Measurements from ENCODE around the gene UCKL1. TPM values are rescaled to one million over a fixed set of nuclear protein-coding genes. Genes with fewer than 3 reads are reported as not detected.
A peak's percentile ranks its signal among the peaks of the same experiment; 100 is the strongest.
"Not testable (repeated sequence)": the region's sequence is repeated elsewhere in the genome, so short reads cannot be mapped to it uniquely, and the experiment has no call there.

UCKL1 gene
- total RNA-seq, 1 experiment from 2014 or later, result 21.5 TPM

GRCh38 chr20:63974402-63975200, 18.4 kb upstream of the UCKL1 start:
- in situ Hi-C loops (cut with HindIII; ENCODE audit: low pct_unique_long_range_greater_than_20kb, low sequenced_read_pairs), result no loop called here
- no peak for DNase-seq (ENCODE audit: low read depth, low spot score)

GRCh38 chr20:63973636-63974401, 17.6 kb upstream of the UCKL1 start:
- DNase-seq (ENCODE audit: low read depth, low spot score), result peak; percentile 89
- in situ Hi-C loops (cut with HindIII; ENCODE audit: low pct_unique_long_range_greater_than_20kb, low sequenced_read_pairs), result no loop called here

GRCh38 chr20:63973160-63973479, 16.9 kb upstream of the UCKL1 start:
- in situ Hi-C loops (cut with HindIII; ENCODE audit: low pct_unique_long_range_greater_than_20kb, low sequenced_read_pairs), result no loop called here
- no peak for DNase-seq (ENCODE audit: low read depth, low spot score)

DNA sequence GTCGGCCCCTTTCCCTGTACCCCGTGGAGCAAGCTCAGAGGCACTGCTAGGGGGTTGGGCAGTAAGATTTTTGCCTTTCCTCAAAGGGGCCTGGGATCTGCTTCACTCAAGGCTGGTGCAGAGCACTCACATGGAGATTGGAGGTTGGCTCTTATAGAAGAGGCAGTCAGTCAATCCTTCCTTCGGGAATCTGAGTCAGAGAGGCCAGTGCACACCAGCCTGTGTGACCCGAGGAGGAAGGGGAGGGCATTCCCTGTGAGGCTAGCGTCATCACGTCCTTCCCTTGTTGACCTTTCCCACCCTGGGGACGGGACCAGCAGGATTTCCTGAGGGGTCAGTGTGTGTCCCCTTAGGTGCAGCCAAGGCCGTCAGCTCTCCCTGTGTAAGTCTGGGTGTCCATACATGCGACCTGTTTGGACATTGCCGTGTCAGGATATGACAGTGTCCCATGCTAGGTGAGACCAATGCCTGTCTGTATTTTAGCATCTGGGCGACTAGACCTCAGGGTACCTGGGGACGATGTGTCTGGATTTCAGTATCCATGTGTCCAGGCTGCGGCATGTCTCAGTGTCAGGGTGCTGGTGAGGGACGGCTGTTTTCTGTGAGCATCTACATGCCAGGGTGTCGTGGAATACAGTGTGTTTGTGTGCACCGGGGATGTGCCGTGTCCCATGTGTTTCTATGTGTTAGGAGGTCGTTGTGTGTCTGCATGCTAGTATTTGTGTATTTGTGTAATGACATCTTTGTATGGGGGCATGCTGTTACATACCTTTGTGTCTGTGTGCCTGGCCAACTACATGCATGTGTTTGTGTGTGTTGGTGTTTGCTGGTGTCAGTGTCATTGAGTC, 16.3 kb upstream of the UCKL1 start:
- no peak for DNase-seq (ENCODE audit: low read depth, low spot score)
- in situ Hi-C loops (cut with HindIII; ENCODE audit: low pct_unique_long_range_greater_than_20kb, low sequenced_read_pairs), result no loop called here

GRCh38 chr20:63971960-63972311, 15.7 kb upstream of the UCKL1 start:
- DNase-seq (ENCODE audit: low read depth, low spot score); in situ Hi-C loops (cut with HindIII; ENCODE audit: low pct_unique_long_range_greater_than_20kb, low sequenced_read_pairs): not testable (repeated sequence)

- in situ Hi-C loops (cut with HindIII; ENCODE audit: low pct_unique_long_range_greater_than_20kb, low sequenced_read_pairs), result no loop called here
- no peak for DNase-seq (ENCODE audit: low read depth, low spot score)
These were observed 14.7 kb upstream of the UCKL1 start for GRCh38 chr20:63970714-63971431.

GRCh38 chr20:63969838-63970713, 13.9 kb upstream of the UCKL1 start, which contains the start of gene ZNF512B:
Gene ZNF512B (minus strand): TSS chr20:63969930. CDS start chr20:63967950, 1,980 bp downstream.
- peak; percentile 70 for DNase-seq (ENCODE audit: low read depth, low spot score)
- in situ Hi-C loops (cut with HindIII; ENCODE audit: low pct_unique_long_range_greater_than_20kb, low sequenced_read_pairs), result no loop called here

- no peak for DNase-seq (ENCODE audit: low read depth, low spot score)
- in situ Hi-C loops (cut with HindIII; ENCODE audit: low pct_unique_long_range_greater_than_20kb, low sequenced_read_pairs), result no loop called here
These were observed 12.9 kb upstream of the UCKL1 start for GRCh38 chr20:63968928-63969760.

GRCh38 chr20:63968136-63968927, 12.1 kb upstream of the UCKL1 start:
- DNase-seq (ENCODE audit: low read depth, low spot score), result no peak
- in situ Hi-C loops (cut with HindIII; ENCODE audit: low pct_unique_long_range_greater_than_20kb, low sequenced_read_pairs), result no loop called here

DNA sequence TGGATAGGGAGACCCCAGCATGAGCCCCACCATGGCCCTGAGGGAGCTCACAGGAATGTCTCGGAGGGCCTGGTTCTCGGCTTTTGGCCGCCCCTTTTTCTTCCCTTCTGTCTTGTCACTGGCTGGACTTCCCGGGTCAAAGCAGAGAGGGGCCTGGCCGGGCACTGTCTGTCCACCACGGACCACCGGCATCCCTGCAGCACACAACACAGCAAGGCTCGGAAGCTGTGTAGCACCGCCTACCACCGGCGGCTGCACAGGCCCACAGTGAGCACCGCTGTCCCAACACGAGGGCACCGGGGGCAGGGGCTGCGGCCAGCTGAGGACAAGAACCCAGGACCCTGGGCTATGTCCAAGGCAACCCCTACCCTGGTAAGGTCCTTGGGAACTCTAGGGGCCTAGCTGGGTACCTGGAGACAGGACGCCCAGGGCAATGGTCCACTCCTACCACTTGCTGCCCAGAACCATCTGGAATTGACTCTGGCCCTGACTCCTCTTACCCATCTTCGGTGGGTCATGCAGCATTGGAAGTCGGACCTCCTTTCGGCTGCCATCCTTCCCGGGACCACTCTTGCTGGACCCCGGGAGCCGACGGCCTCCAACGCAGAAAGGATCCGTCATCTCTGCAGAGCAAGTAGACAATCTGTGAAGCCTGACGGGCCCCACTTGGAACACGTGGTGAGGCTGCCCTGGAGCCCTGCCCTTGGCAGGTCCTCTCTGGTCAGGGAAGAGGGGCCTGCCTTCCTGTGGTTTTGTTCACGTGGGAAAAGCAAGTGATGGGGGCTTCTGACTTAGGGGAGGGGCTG, 11.3 kb upstream of the UCKL1 start:
- in situ Hi-C loops (cut with HindIII; ENCODE audit: low pct_unique_long_range_greater_than_20kb, low sequenced_read_pairs), result no loop called here
- DNase-seq (ENCODE audit: low read depth, low spot score), result no peak

DNA sequence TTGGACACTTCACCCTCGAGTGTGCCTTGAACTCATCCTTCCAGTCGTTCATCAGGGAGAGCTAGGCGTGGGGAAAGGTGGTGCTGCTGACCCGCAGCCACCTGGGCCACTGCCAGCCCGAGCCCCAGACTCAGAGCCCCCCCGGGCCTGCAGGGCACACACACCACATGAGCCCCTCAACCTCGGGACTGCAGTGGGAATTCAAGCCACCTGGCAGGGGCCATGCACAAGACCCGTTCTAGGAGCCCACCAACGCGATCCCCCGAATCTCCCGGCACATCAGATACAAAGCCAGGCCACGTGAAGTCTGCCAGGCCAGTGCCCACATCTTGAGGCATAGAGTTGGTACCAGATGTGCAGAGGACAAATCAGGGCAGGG, 10.7 kb upstream of the UCKL1 start:
- DNase-seq (ENCODE audit: low read depth, low spot score), result no peak
- in situ Hi-C loops (cut with HindIII; ENCODE audit: low pct_unique_long_range_greater_than_20kb, low sequenced_read_pairs), result no loop called here

DNA sequence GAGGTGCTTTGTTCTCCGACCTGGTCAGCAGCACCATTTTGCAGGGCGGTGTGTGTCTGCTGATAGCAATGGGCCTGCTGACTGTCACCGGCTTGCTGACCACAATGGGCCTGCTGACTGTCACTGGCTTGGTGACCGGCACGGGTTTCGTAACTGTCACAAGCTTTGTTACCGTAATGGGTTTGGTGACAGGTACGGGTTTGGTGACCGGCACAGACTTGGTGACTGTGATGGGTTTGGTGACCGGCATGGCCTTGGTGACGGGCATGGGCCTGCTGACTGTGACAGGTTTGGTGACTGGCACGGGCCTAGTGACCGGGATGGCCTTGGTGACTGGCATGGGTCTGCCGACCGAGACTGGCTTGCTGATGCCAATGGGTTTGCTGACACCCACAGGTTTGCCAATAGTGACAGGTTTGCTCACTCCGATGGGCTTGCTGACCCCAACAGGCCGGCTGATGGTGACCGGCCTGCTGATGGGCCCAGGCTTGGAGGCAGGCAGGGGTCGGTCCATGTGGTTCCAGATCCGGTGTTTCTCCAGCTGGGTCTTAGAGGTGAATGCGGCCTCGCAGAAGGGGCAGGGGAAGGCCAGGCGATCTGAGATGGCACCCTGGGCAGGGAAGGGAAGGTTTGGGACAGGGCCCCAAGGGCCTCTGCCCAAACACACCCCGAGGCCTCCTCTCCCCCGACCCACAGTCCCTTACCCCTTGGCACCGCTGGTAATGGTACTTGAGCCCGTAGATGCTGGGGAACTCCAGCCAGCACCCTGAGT, 10.1 kb upstream of the UCKL1 start:
- no peak for DNase-seq (ENCODE audit: low read depth, low spot score)
- in situ Hi-C loops (cut with HindIII; ENCODE audit: low pct_unique_long_range_greater_than_20kb, low sequenced_read_pairs), result no loop called here

- in situ Hi-C loops (cut with HindIII; ENCODE audit: low pct_unique_long_range_greater_than_20kb, low sequenced_read_pairs), result no loop called here
- DNase-seq (ENCODE audit: low read depth, low spot score), result no peak
These were observed 8.2 kb upstream of the UCKL1 start for GRCh38 chr20:63964412-63964811.

- in situ Hi-C loops (cut with HindIII; ENCODE audit: low pct_unique_long_range_greater_than_20kb, low sequenced_read_pairs), result no loop called here
- no peak for DNase-seq (ENCODE audit: low read depth, low spot score)
These were observed 7.6 kb upstream of the UCKL1 start for GRCh38 chr20:63963784-63964301.
